HG03565 (cell line): ENCODE results near the gene HIVEP3.

ENCODE experiments used
- ATAC-seq: cut with Tn5 transposase; IDR thresholded peaks from one replicate; pipeline ENCODE4 v1.9.1; 2021; ENCODE audit warnings: mild to moderate bottlenecking, moderate library complexity; ENCODE audit not compliant: unreplicated experiment

The HIVEP3 gene

DNA sequence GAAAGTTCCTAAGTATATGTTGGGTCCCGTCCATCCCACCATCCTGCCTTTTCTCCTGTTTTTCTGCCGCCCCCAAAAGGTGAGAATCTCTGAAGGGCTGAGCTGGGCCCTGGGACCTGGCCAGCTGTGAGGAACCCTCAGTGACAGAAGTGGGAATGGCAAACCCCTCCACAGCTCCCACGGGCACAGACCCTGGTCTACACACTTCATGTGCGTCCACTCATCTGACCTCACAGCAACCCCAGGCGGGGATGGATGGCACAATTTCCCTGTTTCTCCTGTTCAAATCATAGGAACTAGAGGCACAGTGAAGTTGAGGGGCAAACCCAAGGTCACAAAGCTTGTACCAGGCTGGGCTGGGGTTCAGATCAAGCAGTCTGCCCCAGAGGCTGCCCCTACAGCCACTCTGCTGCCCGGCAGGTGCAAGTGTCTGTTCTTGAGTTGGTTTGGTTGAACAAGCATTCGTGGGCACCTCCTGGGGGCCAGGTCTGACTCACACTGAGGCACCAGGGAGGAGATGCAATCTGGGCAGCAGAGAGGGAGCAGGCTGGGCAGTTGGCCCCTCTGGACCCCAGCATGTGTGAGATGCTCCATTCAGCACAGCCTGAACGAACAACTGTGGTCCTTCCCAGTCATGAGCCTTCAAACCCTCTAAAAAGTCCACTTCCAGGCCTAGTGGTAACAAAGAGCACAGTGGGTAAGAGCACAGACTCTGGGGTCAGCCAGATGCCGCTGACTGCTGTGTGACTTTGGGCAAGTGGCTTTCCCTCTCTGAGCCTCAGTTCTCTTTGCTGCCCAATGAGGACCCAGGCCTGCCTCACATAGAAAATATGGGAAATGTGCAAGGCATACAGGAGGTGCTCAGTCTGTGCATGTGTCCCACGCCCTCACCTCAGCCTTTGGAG is 438.3 kb downstream of the HIVEP3 start:
- no peak for ATAC-seq

DNA sequence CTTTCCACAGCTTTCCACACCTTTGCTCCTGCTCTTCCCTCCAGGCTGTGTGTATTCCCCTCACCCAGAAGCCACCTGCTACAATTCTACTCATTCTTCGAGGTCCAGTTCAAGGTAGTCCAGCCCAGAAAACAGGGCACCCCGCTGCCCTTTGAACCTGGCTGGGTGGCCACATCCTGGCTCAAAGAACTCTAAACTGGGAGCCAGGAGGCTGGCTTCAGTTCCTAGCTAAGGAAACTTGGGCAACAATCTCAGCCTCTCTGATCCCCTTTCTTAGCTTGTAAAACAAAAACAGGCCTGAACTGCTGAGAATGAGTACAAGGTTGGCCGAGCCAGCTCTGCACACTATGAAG is 438.9 kb downstream of the HIVEP3 start:
- no peak for ATAC-seq

DNA sequence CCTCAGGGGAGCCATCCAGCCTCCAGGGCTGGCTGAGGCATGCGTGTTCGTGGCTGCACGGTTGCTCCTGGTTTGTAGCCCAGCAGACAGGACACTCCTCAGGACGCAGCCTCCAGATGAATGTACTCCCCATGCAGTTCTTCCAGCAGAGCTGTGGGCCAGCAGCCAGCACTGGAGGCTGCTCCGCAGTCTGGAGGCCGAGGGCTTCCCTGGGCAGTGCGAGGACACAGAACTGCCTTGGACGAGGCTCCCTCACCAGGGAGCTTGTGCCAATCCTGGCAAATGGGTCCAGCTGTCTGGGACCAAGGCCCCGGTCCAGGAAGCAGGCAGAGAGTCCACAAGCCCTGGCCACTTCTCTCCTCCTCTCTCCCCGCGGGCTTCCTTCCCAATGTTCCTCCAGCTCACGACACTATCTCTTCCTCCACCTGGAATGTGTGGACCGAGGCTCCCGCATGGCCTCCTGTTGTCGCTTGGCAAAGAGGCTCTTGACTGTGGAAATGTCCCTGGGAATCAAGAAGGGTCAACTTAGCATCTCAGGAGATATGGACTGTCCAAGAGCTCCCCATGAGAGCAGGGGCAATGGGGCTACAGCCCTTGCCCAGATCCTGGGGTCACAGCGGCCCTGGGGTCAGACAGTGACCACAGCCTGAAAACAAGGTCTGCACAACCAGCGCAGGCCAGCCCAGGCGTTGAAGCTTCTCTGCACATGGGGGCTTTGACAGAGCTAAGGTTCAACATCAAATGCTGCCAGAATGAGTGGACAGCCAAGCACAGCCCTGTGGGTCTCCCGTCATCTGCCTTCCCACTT is 439.5 kb downstream of the HIVEP3 start:
- no peak for ATAC-seq

DNA sequence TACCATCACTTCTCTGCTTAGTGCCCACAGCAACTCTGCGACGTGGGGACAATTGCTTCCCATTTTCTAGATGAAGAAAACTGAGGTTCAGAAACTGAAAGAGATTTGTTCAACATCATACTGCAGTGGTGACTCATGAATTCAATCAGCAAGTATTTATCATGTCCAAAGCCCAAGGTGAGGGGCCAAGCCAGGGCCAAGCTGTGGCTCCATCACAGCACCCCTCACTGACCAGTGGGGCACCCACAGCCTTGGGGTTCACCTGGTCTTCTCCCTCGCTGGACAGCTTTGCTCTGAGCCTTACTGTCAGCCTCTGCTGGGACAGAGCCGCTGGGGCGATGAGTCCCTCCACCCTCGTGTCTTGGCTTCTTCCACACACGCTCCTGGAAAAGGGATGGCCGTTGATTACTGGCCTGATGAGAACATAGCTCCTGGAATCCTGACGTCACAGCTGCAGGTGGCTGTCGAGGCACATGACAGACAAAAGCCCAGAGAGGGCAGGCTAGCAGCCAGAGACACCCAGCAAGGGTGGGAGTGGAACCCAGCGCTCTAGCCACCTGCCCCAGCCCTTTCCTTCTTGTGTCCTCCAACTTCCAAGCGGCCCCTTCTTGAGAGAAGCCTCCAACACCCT is 440.5 kb downstream of the HIVEP3 start:
- no peak for ATAC-seq

DNA sequence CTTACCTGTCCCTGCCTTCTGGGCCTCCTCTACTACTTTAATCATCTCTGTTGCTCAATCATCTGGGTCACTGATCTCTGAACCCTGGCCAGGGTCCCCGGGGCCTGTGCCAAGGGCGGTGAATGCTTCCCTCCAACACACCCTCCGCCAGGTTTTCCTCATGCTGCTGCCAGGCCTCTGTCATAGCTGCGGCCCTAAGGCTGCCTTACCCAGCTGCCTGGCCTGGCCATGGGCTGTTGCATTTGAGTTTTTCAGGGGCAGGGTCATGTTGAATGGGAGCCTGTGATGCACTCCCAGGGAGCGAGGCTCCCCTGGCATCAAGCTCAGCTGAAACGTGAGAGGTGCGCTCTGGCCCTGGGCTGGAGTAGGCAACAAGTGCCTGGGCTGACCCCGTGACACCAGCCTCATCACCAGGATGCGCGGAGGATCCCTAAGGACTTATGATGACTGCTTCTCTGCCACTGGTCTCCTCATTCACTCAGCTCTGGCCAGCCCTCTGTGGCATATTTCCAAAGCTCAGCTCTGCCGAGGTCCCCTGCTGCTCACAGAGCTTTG is 441.8 kb downstream of the HIVEP3 start:
- no peak for ATAC-seq

DNA sequence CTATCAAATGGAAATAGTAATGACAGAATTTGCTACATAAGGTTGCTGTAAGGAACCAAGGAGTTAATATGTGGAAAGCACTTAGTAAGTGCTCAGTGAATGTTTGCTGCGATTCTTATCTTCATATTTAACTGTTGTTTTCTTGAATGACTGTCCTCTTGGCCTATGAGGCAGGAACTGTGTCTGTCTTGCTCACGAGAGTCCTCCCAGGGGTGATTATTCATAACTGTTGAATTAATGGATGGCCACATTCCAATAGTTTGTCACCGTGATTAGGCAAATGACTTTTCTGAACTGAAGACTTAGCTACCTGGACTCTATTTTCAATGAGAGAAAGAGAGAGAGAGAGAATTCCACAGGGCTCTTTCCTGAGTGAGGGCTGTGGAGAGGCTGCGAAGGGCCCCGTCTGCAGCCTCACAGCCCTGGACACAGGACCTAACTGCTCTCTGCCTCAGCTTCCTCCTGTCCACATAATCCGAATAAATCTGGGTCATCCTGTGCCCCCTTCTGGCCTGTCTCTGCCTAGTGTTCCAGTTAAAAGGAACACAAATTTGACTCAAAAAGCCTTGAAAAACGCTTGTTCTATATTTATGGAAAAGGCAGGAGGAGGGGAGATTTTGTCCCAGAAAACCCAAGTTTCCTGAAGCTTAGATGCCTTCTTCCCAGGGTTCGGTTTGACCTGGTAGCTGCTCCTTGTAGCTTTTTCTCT is 442.7 kb downstream of the HIVEP3 start:
- no peak for ATAC-seq

DNA sequence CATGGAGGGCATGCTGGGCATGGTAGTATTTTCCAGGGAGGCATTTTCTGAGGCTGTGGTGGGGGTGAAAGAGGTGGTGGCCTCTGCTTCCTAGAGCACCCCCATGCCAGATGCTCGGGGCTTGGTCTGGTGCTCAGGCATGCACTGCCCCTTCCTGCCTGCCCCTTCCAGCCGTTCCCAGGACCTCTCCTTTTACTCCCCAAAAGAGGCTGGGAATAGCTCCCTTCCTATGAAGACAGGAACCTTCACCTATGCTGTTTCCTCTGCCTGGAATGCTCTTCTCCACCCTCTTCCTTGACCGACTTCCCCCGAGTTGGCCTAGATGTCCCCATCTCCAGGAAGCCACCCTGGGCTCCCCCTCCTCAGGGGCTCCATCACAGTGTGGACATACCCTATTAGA is 443.4 kb downstream of the HIVEP3 start:
- ATAC-seq = no peak

DNA sequence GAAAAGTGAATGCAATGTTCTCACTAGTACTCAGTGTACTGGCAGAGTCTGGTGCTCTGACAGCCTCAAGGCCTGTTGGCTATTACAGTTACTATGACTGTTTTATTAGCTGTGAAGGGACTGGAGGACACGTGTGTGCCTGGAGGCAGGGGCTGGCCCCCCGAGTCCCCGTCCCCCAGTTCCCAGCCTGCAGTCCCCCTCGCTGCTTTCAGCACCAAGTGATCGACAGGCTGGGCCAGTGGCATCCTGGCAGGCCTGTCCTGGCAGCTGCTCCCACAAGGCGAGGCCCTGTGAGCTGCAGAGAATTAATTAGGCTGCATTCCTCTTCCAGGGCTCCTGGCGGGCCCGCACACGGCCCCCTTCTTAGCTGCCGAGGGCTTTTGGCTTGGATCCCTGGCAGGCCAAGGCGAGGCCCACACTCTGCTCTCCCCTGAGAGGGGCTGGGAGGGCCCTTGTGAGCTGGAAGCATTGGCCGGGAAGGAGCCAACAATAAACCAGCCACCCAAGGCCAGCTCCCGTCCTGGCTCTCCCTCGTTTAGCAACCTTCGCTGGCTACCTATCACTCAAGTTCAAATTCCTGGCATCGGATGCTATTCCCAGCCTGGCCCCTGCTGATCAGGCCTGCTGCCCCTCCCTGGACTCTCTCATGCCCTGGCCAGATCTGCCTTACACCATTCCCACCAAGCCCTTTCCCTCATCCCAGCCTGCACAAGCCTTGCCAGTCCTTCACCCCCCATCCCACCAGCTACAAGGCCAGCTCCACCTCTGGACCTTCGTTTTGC is 444.0 kb downstream of the HIVEP3 start:
- ATAC-seq = no peak

DNA sequence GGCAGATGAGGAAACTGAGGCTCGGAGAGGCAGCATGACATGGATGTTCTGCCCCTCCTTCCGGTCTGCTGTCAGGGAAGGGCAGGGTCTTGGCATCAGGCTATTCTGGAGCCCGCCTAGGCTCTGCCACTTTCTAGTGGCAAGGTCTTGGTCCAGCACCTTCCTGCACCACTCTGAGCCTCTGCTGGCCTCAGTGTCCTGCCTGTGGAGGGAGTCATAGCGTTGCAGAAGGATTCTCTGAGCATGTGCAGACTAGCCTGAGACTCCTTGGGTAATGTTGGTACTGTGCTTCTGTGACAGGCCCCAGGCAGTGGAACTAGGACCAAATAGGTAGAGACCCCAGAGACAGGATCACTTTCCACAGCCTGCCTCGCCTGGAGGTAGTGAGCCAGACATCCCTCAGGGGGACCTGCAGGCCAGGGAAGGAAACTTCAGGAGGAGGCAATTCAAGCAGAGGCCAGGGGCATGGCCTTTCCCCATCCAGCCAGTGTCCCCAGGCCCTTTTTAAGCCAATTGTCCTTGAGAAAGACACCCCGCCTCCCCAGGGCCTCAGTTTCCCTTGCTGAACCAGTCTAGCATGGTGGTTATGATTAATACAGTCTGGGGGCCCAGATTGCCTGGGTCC is 444.9 kb downstream of the HIVEP3 start:
- ATAC-seq = no peak

DNA sequence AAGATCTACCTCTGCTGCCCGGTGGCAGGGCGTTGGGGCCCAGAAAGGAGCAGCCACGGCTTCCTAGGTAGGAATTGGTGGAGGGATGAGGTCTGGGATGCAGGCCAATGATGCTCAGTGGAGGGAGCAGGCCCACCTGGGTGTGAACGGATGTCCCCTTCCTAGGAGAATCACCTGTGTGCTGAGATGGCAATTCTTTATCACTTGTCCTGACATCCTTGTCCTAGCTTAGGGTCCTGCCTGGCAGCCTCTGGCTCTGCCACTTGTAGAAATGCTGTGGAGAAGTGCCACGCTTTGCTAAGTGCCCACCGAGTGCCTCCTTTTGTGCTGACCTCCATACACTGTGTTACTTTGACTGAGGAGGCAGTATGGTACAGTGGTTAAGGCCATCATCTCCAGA is 447.1 kb downstream of the HIVEP3 start:
- ATAC-seq = no peak

DNA sequence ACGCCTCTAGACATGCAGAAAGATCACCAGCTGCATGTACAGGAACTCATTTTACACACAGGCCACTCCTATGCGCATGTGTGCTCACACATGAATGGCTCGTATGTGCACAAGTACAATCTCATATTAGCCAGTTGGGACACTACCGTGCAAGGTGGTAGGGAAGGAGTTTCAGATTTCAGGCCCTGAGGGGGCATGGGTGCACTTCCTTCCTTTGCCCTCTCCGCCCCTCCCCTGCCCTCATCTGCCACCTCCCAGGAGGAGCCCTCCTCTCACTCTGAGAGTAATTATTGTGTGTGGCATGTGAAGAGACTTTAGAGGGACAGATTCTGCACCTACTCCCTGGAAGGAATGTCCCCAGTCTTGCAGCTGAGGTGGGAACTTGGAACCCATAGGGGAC is 449.0 kb downstream of the HIVEP3 start:
- no peak for ATAC-seq

DNA sequence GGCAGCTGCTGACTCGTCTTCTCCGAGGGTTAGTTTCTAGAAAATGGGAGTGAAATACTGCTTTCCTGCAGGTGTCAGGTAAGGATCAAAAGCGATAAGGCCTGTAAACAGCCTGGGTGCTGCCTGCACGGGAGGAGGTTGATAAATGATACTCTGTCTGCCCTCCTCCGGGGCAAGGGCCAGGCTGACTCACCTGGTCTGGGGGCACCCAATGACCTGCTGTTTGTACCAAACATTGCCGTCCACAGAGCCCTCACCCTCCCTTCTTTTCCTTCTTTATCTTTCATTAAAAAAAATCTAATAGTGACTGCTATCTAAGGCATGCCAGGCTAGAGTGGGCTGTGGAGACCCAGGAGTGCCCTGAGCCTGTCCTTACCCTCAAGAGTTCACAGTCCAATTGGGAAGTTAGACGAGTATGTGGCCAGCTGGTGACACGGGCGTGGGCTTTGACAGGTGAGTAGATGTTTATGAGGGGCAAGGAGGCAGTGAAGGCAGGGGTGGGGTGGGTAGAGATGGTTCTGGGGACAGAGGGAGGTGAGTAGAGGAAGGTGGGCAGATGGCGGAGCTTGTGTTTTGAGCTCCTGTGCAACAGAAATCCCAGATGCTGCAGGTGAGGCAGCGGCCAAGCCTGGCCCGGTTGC is 450.5 kb downstream of the HIVEP3 start:
- ATAC-seq = no peak

DNA sequence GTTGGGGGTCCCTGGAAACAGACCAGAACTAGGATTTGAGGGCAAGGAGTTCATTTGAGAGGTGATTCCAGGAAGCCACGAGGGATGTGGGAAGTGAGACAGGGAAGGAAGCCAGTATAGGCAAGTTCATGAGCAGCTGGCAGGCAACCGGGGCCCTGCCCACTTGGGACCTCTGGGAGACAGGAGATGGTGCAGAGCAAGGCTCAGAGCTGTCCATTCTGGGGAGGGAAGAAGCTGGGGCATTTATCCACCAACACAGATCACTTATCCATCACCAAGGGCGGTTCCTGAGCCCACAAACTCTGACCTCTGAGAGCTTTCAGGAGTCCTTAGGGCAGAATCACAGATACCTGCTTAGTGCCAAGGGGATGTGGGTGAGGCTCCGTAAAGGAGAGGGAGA is 451.0 kb downstream of the HIVEP3 start:
- ATAC-seq = no peak

DNA sequence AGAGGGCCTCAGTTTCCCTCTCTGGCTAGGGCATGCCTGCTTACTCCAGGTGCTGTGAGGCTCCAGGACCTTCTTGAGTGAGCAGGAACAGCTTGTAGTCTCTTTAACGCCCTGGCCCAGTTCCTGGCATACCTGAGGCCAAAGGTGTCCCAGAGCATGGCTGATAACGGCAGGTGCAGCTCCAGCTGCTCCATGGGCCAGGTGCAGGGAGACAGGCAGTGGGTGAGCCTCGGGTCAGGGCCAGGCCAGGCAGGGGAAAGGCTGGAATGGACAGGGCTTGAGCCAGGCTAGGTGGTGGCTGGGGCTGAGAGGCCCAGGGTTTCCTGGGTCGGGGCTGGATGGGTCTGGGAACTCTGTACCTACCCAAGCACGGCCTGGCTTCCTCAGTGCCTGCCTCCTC is 452.6 kb downstream of the HIVEP3 start:
- no peak for ATAC-seq

DNA sequence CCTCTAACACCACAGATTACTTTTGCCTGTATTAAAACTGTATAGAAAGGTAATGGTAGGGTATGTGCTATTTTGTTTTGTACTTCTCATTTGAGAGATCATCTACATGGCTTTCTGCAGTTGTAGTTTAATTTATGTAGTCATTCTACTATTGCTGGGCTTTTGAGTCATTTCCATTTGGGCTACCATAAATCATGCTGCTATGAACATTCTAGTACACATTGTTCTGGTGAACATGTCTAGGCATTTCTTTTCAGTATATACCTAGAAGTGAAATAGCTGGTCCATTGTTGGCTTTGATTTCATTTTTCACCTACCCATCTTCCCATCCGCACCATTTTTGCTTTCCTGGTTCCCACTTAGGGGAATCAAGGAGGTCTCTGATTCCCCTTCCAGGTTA is 453.0 kb downstream of the HIVEP3 start:
- ATAC-seq = no peak

DNA sequence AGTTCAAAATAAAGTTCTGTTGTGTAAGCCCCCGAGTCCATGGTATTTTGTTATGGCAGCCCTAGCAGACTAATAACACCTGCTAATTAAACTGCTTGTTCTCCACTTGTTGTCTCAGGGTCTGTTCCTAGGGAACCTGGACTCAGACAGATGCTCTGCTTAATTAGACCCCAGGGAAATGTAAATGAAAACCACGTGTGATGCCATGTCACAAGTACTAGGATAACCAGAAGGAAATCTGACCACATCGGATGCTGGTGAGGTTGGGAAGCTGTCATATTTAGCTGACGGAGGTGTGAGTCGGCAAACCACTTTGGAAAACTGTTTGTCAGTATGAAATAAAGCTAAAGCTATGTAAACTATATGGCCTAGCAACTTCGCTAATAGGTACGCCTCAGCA is 453.8 kb downstream of the HIVEP3 start:
- ATAC-seq = no peak

DNA sequence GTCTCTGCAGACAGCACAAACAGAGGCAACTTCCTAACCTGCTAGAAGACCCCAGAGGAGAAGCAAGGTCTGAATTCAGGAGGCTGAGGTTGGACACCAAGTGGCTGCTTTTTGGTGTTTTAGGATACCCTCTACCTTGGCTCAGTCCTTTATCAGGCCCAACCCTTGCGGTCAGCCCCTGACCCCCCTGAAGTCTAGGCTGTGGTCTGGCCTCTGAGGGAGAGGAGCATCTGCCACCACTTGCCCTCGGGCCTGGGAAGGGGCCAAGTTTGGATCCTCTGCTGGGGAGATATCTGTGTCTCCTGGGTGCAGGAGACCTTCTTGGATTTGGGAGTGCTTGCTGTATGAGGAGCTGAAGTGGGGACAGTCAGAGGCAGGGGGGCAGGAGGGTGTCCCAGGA is 455.2 kb downstream of the HIVEP3 start:
- no peak for ATAC-seq

DNA sequence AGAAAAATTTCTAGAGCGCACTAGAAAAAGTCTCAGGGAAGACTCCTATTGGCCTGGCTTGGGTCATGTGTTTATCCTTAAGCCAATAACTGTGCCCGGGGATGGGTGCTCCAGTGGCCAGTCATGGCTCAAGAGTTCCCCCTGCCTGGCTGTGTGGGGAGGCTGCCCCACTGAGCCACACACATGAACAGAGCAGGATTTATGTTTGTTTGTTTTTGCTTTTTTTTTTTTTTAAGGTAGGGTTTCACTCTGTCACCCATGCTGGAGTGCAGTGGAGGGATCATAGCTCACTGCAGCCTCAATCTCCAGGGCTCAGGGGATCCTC is 456.1 kb downstream of the HIVEP3 start:
- ATAC-seq = no peak
